Right ventricle myocardium inferior (tissue), 1 donor: Measurements from ENCODE around the gene PRICKLE3. TPM values are rescaled to one million over a fixed set of nuclear protein-coding genes. Genes with fewer than 3 reads are reported as not detected.
A peak's percentile ranks its signal among the peaks of the same experiment; 100 is the strongest.
"Not testable (repeated sequence)": the region's sequence is repeated elsewhere in the genome, so short reads cannot be mapped to it uniquely, and the experiment has no call there.

ENCODE experiments used
- ATAC-seq: fragments of 200-7000 bp; cut with Tn5 transposase; one replicate; pipeline ENCODE4 v1.9.1; 2020; ENCODE audit warnings: mild to moderate bottlenecking, moderate library complexity
- DNase-seq: peaks from one replicate; pipeline ENCODE4 v3.0.0; 2021; ENCODE audit errors: missing footprints
- intact Hi-C: fragments of 100-400 bp; cut with DNase I; formaldehyde crosslinking; loops from one replicate; pipeline ENCODE4 v1.11.0; 2022
- total RNA-seq: library from RNA; stranded (reverse); fragmentation: NEBNext Ultra II Directional; extraction: Animal tissue kit (Norgen Biotek cat#: 25700); gene quantifications from one replicate; pipeline ENCODE4 v1.2.1, GENCODE V29; 2021
- donor health status: DM: no; HTN: yes; CAD: no; lungs with severe emphysema.

Gene PRICKLE3
- total RNA-seq, 1 donor from 2014 or later, result 15.1 TPM

DNA sequence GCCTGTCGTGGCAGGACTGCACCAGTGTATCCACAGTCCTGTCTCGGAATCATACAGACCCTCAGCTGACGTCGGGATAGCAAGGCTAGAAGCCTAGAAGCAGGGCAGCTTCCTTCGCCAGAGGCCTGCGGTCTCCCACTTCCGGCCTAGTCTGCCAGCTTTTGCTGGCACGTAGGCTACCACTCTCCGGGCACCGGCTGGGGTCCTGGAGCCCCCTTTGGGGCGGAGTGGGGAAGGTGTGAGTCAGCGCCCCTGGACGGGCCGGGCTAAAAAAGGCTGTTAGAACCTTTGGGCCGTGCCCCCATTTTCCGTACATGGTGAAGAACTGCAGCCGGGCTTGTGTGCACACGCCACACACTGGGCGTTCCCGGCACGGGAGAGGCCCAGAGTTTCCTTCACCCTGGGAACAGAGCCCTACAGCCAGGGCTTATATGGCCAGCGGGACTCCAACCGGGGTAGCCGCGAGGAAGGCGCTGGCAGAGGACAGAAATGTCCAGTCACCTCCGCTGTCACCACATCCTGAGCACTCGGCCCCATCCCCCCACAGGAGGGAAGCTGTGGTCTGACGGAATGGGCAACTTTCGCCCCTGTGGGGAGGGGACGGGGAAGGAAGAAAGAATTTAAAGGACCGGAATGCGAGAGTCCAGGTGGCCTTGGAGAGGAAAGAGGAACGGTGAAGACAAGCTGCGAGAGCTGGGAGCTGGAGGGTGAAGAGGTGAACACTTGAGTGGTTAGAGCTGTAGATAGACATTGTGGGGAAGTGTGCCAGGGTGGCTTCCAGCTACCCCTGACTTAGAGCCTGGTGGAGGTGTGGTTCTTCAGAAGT lies 19.0 kb downstream of the PRICKLE3 start:
- intact Hi-C loops, result loop anchor here (2.0 kb wide), 1 partner anchor 18 kb away; no protein-coding TSS in a partner anchor
- ATAC-seq, result peak; percentile 68
- peak; percentile 85 for DNase-seq

- DNase-seq, result peak; percentile 87
- intact Hi-C loops, result loop anchor here (2.0 kb wide), 1 partner anchor 19 kb away; no protein-coding TSS in a partner anchor
- peak; percentile 43 for ATAC-seq
Observed at GRCh38 chrX:49165901-49166881, 20.0 kb downstream of the PRICKLE3 start.

- ATAC-seq, result no peak
- no peak for DNase-seq
- intact Hi-C loops, result no loop called here
Observed at GRCh38 chrX:49164589-49165360, 21.4 kb downstream of the PRICKLE3 start.

DNA sequence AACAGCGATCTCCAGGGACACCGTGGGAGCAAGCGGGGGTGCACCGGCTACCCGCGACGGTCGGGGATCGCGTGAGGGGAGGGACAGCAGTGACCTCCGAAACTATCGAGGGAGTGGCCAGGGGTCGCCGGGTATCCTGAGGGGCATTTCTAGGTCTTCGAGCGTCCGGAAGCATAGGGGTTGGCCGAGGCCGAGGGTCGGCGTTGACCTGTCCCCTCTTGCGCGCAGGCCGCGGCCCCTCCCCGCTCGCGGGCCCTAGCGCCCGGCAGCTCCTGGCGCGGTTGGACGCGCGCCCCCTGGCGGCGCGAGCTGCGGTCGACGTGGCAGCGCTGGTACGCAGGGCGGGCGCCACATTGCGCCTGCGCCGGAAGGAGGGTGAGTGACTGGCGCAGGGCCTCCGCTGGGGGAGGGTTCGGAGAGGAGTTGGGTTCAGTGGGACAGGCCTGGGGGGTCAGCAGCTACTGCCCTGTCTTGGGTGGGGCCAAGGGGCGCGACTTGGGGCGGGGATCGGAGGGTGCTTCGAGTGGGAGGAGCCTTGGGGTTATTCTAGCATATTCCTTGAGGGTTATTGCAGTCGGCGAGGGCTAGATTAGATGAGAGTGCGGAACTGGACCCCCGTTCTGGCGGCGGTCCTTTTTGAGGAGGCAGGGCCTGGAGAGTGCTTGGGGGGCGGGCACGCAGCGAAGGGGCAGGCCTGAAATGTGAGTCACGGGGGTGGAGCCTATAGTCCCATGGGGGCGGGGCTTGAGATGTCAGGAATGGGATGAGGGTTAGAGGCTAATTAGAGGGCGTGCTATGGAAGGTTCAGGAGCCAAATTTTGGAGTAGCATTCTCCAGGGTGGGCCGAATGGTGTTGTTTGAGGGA lies 22.4 kb downstream of the PRICKLE3 start:
- DNase-seq (peak; percentile 95), ATAC-seq (peak; percentile 72)
- intact Hi-C loops, result loop anchor here (2.0 kb wide), 1 partner anchor 71 kb away; the partner anchor contains the start of gene CCDC22

DNA sequence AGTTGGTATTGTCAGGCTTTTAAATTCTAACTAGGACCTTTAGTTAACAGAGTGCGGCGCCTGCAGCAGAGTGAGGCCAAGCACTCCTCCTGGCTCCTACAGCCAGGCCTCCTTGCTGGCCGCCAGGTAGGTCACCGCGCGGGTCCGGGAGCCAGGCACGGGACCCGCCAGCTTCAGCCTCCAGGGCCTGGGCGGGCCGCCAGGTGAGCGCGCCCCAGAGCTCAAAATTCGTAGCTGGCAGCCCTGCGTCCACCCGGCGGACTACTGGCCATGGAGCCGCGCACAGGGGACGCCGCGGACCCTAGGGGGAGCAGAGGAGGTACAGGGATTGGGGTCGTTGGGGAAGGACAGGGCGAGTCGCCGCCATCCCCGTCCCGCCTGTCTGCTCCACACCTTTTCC lies 23.6 kb downstream of the PRICKLE3 start, which contains the start of gene MAGIX:
Gene MAGIX, plus strand, starts transcription at position 139 of the 400 bp plus-strand sequence. Its CDS starts 132 bp downstream, at position 271.
- ATAC-seq (no peak), DNase-seq (no peak)
- intact Hi-C loops, result loop anchor here (2.0 kb wide), 1 partner anchor 72 kb away; the partner anchor contains the start of gene CCDC22

- DNase-seq (no peak), ATAC-seq (no peak)
- intact Hi-C loops, result loop anchor here (2.0 kb wide), 1 partner anchor 73 kb away; the partner anchor contains the start of gene CCDC22
Observed at GRCh38 chrX:49161632-49162031, 24.5 kb downstream of the PRICKLE3 start.

DNA sequence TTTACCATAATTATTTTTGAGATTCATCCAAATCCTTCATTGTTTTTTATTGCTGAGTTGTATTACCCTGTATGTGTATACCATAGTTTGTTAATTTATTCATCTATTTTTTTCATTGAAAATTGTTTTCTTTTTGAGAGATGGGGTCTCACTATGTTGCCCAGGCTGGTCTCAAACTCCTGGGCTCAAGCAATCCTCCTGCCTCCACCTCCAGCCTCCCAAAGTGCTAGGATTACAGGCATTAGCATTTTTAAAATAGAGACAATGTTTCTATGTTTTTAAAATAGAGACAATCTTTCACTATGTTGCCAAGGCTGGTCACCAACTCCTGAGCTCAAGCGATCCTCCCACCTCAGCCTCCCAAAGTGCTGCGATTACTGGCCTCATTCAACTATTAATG lies 25.3 kb downstream of the PRICKLE3 start:
- ATAC-seq (no peak), DNase-seq (no peak)
- intact Hi-C loops, result no loop called here

GRCh38 chrX:49157194-49157593 lies 29.0 kb downstream of the PRICKLE3 start:
- ATAC-seq, result no peak
- no peak for DNase-seq
- intact Hi-C loops, result no loop called here

DNA sequence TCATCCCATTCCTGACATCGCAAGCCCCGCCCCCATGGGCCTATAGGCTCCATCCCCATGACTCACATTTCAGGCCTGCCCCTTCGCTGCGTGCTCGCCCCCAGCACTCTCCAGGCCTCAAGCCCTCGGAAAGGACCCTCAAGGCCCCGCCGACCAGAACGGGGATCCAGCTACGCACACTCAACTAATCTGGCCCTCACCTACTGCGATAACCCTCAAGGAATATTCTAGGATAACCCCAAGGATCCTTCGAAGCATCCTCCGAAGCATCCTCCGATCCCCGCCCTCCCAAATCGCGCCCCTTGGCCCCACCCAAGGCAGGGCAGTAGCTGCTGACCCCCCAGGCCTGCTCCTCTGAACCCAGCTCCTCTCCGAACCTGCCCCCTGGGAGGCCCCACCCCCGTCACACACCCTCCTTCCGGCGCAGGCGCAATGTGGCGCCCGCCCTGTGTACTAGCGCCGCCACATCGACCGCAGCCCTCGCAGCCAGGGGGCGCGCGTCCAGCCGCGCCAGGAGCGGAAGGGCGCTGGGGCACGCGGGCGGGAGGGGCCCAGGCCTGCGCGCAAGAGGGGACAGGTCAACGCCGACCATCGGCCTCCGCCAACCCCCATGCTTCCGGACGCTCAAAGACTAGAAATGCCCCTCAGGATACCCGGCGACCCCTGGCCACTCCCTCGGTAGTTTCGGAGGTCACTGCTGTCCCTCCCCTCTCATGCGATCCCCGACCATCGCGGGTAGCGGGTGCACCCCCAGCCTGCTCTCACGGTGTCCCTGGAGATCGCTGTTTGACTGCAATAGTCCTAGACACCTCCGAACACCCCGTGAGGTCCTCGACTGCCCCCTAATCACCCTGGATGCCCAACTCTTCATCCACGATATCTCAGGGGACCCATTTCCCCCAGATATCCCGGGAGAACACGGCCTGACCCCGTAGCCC lies 30.0 kb downstream of the PRICKLE3 start:
- intact Hi-C loops, result loop anchor here (2.0 kb wide), 1 partner anchor 33 kb away; the partner anchor contains the start of gene GPKOW
- ATAC-seq (peak; percentile 96), DNase-seq (peak; percentile 95)

DNA sequence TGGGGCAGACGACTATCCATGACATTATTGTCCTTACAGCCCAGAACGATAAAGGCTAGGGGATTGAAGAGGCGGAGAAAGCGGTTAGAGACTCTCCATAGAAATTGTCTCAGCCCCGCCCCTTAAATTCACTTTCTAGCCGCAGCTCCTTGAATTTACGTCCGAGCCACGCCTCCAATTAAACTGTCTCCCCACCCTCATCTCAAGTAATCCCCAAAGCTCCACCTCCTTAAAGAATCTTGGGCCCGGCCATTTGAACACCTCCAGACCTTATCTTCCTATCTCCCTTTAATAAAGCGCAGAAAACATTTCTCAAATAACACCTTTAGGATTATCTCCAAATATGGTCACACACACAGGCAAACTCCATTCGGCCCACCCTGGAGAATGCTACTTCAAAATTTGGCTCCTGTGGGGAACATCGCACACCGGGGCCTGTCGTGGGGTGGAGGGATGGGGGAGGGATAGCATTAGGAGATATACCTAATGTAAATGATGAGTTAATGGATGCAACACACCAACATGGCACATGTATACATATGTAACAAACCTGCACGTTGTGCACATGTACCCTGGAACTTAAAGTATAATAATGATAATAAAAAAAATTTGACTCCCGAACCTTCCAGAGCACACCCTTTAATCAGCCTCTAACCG lies 30.8 kb downstream of the PRICKLE3 start:
- ATAC-seq (peak; percentile 5), DNase-seq (no peak)
- intact Hi-C loops, result loop anchor here (2.0 kb wide), 1 partner anchor 33 kb away; the partner anchor contains the start of gene GPKOW

GRCh38 chrX:49153467-49153866 lies 32.7 kb downstream of the PRICKLE3 start:
- ATAC-seq (no peak), DNase-seq (no peak)
- intact Hi-C loops, result no loop called here

GRCh38 chrX:49149291-49149690 lies 36.9 kb downstream of the PRICKLE3 start:
- ATAC-seq, DNase-seq, intact Hi-C loops: not testable (repeated sequence)

GRCh38 chrX:49148390-49149100 lies 37.6 kb downstream of the PRICKLE3 start:
- DNase-seq, intact Hi-C loops, ATAC-seq: not testable (repeated sequence)

DNA sequence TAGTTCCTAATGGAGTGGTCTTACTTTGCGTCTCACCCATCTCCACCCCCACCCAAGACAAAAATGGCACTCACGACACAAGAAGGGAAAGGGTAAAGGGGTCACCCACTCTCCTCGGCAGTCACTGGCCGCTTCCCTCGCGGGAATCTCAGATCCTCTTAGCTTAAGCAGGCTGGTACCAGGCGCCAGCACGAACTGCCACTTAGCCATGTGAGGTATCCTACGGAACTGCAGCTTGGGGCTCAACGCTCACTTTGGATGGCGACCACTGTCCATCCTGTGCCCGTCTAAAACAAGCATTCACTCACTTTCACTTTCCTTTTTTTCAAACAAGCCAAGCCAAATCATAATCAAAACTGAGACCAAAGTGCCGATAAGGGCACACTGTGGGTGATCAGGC lies 38.2 kb downstream of the PRICKLE3 start:
- intact Hi-C loops, result no loop called here
- ATAC-seq (no peak), DNase-seq (no peak)

GRCh38 chrX:49147282-49147681 lies 38.9 kb downstream of the PRICKLE3 start:
- intact Hi-C loops, result no loop called here
- no peak for DNase-seq
- ATAC-seq, result no peak
